Fibroblast of the aortic adventitia (primary cell): Measurements from ENCODE around the gene MGLL. TPM values are rescaled to one million over a fixed set of nuclear protein-coding genes. Genes with fewer than 3 reads are reported as not detected.

Source experiments
- DNase-seq: peaks from one replicate; pipeline ENCODE4 v3.0.0-alpha.2; 2010; ENCODE audit warnings: low read depth
- H3K4me3 ChIP-seq: 2 replicates; pipeline ENCODE4 v1.5.1; 2011; ENCODE audit warnings: low read depth, mild to moderate bottlenecking, control low read depth, low read length, moderate library complexity
- CTCF ChIP-seq: IDR thresholded peaks from 2 replicates; pipeline ENCODE4 v1.5.1; 2011; ENCODE audit warnings: mild to moderate bottlenecking, low read length, control low read depth, inconsistent platforms; ENCODE audit not compliant: insufficient read depth
- total RNA-seq: library from RNA; depleted of rRNA; stranded (reverse); fragments of >200 nt; gene quantifications from 2 replicates; pipeline ENCODE4 v1.2.3, GENCODE V29; 2012; ENCODE audit warnings: low replicate concordance

The MGLL gene
- total RNA-seq, 1 donor: 25.8 TPM

GRCh38 chr3:127650236-127650635 is 172.1 kb downstream of the MGLL start:
- no peak overlapping the region for H3K4me3 ChIP-seq
- no peak for DNase-seq
- TF ChIP-seq CTCF: no peak

DNA sequence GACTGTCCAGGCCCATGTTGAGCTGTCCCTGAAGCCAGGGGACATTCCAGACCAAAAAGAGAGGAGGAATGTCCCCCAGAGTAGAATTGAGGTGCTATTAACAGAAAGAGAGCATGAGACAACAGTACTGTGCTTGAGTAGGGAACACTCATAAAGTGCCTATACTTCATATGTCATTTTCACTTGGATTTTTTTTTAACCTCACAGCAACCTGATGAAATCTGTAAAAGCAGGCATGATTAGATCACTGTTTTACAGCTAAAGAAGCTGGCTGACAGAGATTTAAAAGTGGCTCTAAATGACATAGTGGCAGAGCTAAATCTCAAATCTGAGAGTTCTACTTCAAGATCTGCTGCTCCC is 174.5 kb downstream of the MGLL start:
- no peak overlapping the region for H3K4me3 ChIP-seq
- TF ChIP-seq CTCF: no peak
- no peak for DNase-seq

GRCh38 chr3:127647166-127647844 is 175.0 kb downstream of the MGLL start:
- no peak for DNase-seq
- H3K4me3 ChIP-seq: no peak overlapping the region
- TF ChIP-seq CTCF: no peak

DNA sequence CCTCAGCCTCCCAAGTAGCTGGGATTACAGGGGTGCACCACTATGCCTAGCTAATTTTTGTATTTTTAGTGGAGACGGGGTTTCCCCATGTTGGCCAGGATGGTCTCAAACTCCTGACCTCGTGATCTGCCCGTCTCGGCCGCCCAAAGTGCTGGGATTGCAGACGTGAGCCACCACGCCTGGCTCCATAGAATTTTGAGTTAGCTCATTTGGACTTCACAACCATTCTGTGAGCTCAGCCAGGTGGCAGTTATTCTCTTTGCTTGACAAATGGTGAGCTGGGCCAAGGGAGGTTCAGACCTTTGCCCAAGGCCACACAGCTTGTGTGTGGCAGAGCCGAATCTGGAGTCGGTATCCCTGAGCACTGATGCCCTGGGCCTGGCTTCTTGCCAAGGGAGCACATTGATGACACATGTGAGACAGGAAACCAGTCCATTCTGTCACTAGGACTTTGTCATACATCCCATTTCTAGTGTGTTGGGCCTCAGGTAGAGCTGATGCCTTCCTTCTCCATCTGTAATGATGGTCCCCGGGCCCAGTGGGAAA is 175.7 kb downstream of the MGLL start:
- no peak overlapping the region for H3K4me3 ChIP-seq
- no peak for DNase-seq
- no peak for TF ChIP-seq CTCF

DNA sequence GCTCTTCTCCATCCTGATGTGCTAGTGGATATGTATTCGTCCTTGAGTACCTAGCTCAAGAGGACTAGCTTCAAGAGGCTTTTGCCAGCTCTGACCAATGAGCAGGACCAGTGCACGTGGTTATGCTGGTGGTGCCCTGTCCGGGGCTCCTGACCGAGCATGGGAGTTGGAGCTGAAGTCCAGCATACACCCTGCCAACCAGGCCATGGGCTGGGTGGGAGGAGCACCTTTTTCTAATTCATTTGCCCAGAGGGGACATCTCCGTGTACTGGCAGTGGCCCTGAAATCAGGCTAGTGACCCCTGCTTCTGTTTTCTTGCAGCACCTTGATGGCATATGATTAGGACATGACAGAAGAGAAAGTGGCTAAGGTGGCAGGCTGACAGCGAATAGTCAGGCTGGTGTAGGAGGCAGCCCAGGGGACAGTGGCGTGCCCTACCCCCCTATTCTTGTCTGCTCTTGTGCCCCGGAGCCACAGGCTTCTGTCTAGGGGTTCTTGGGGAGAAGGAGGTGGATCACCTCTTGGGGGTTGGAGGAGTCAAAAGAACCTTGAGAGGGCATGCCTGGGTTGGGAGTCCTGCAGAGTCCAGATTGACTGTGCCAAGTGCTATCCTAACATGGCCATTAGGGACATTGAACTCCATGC is 176.8 kb downstream of the MGLL start:
- H3K4me3 ChIP-seq: no peak overlapping the region
- DNase-seq: no peak
- TF ChIP-seq CTCF: no peak

- H3K4me3 ChIP-seq: no peak overlapping the region
- DNase-seq: no peak
- TF ChIP-seq CTCF: no peak
Measured at GRCh38 chr3:127644641-127645370, 177.5 kb downstream of the MGLL start.
